Adrenal gland (tissue), 12 donors: Measurements from ENCODE around the gene LIN7B. TPM values are rescaled to one million over a fixed set of nuclear protein-coding genes. Genes with fewer than 3 reads are reported as not detected.

Source experiments
- DNase-seq, 7 donors: peaks; one replicate each; pipeline ENCODE4 v3.0.0-alpha.2; 2019 to 2020
- H3K27ac ChIP-seq, 5 donors: fragments of 200-600 bp; sonication (generic) in 4 of 5; 1 replicate in 3 of 5; 2 replicates in 2 of 5; pipeline versions ENCODE4 v1.5.1 to v1.8.0; 2016 to 2020; ENCODE audit warnings: mild to moderate bottlenecking in 1 of 5
- H3K27me3 ChIP-seq: fragments of 200-600 bp; 2 replicates; pipeline ENCODE4 v1.8.0; 2021
- H3K36me3 ChIP-seq, 2 donors: fragments of 200-600 bp; replicated peaks in 1 of 2; 1 replicate in 1 of 2; 2 replicates in 1 of 2; pipeline versions ENCODE4 v1.5.1 to v1.8.0; 2018 to 2022
- H3K4me1 ChIP-seq, 2 donors: fragments of 200-600 bp; replicated peaks in 1 of 2; 1 replicate in 1 of 2; 2 replicates in 1 of 2; pipeline versions ENCODE4 v1.5.1 to v1.8.0; 2018 to 2021
- H3K4me3 ChIP-seq, 4 donors: fragments of 200-600 bp; sonication (generic) in 3 of 4; one replicate each; pipeline ENCODE4 v1.5.1; 2016 to 2018
- H3K9me3 ChIP-seq, 3 donors: fragments of 200-600 bp; sonication (generic) in 1 of 3; replicated peaks in 1 of 3; 1 replicate in 2 of 3; 2 replicates in 1 of 3; pipeline versions ENCODE4 v1.5.1 to v1.8.0; 2016 to 2021
- CTCF ChIP-seq, 6 experiments: fragments of 450-650 bp in 4 of 6; fragments of 200-600 bp in 2 of 6; sonication (generic) in 1 of 6; IDR thresholded peaks; 1 replicate in 5 of 6; 2 replicates in 1 of 6; pipeline versions ENCODE4 v1.5.1 to v1.8.0; 2016 to 2021; ENCODE audit warnings: antibody characterized with exemption in 6 of 6, mild to moderate bottlenecking in 2 of 6, moderate library complexity in 1 of 6
- POLR2A ChIP-seq, 2 donors: fragments of 450-650 bp; IDR thresholded peaks; one replicate each; pipeline ENCODE4 v1.6.1; 2017; ENCODE audit warnings: antibody characterized with exemption in 2 of 2, mild to moderate bottlenecking in 2 of 2, moderate library complexity in 1 of 2
- WGBS, 4 donors: extraction: QIAGEN DNeasy Blood & Tissue Kit in 2 of 4; methylation state at CpG; one replicate each; pipeline versions ENCODE4 v1.1.5 to v1.1.7; 2013 to 2017; 5-methylcytosine and 5-hydroxymethylcytosine counted together
- intact Hi-C, 2 donors: fragments of 100-400 bp; cut with DNase I; formaldehyde crosslinking; loops; one replicate each; pipeline versions ENCODE4 v1.14.1 to v1.15.0; 2022 to 2023
- polyA plus RNA-seq, 3 donors: library from polyadenylated mRNA; stranded (reverse); fragments of 200-250 nt in 2 of 3; fragments of 350-450 nt in 1 of 3; fragmentation: Illumina TruSeq in 1 of 3; extraction: RNeasy Lipid Tissue Mini Kit (QIAGEN cat#74804) in 1 of 3; gene quantifications; one replicate each; pipeline ENCODE4 v1.2.3, GENCODE V29; 2013 to 2014
- total RNA-seq, 9 donors: library from RNA; depleted of rRNA in 4 of 9; stranded (reverse); fragments of >200 nt in 4 of 9; fragments of 120-200 nt in 1 of 9; fragmentation: NEBNext Ultra II Directional in 1 of 9; extraction: Animal tissue kit (Norgen Biotek cat#: 25700) in 1 of 9; gene quantifications; one replicate each; pipeline versions ENCODE4 v1.1.0 to v1.2.4, GENCODE V29; 2013 to 2023
- donor health status: healthy with polysubstance abuse.
- donor health status: Bipolar disorder and iron deficiency.
- donor health status: DM: yes; HTN: yes; CAD: no.
- donor health status: DM: no; HTN: no; CAD: no.
- donor health status: DM: no; HTN: no; CAD: no.
- donor health status: DM: yes; HTN: yes; CAD: no.

Gene LIN7B
- total and polyA plus RNA-seq, 12 donors, result 4.4 to 35.2 (median 11.1) TPM

GRCh38 chr19:49111218-49111998 lies 2.8 kb upstream of the LIN7B start:
- Histone ChIP-seq H3K27ac (peak overlapping the region in 1 of 5 donors; percentile 80), H3K4me1 (peaks cover 5 to 23% of the 10 kb centered on the region in 2 donors), H3K9me3 (no peaks in the 10 kb centered on the region), H3K4me3 (no peak overlapping the region), H3K36me3 (peaks cover 0 to 29% of the 10 kb centered on the region in 2 donors), H3K27me3 (no peaks in the 10 kb centered on the region)
- WGBS, 4 donors, result 79 to 85% (median 83%) methylated on average over 11 of the region's 11 CpGs
- TF ChIP-seq POLR2A (IDR thresholded peaks at IDR 0.05) (no peak), CTCF (IDR thresholded peaks at IDR 0.05) (no peak)
- intact Hi-C loops, result no loop called here
- no peak for DNase-seq

- no peaks in the 10 kb centered on the region for H3K27me3 ChIP-seq
- TF ChIP-seq CTCF (IDR thresholded peaks at IDR 0.05), result no peak
- TF ChIP-seq POLR2A (IDR thresholded peaks at IDR 0.05), result peak in 1 of 2 donors; percentile 10
- DNase-seq, result peak; percentile 58 to 82 (median 63)
- H3K9me3 ChIP-seq, result no peaks in the 10 kb centered on the region
- intact Hi-C loops, result no loop called here
- 8 to 83% (median 42%) methylated on average over 6 to 68 of the region's 68 CpGs for WGBS, 4 donors
- H3K4me3 ChIP-seq, result peak overlapping the region in 3 of 4 donors; percentile 59 to 98 (median 74)
- H3K4me1 ChIP-seq, result peaks cover 23 to 38% of the 10 kb centered on the region in 2 donors
- peak overlapping the region in 4 of 5 donors; percentile 45 to 85 (median 72) for H3K27ac ChIP-seq
- no peaks in the 10 kb centered on the region for H3K36me3 ChIP-seq
These were observed 627 bp downstream of the LIN7B start for GRCh38 chr19:49114630-49115363.

- Histone ChIP-seq H3K36me3 (no peaks in the 10 kb centered on the region), H3K4me1 (peaks cover 24 to 33% of the 10 kb centered on the region in 2 donors), H3K27me3 (no peaks in the 10 kb centered on the region), H3K4me3 (no peak overlapping the region), H3K27ac (no peak overlapping the region), H3K9me3 (no peaks in the 10 kb centered on the region)
- DNase-seq, result peak in 4 of 7 donors; percentile 54 to 79 (median 60)
- TF ChIP-seq CTCF (IDR thresholded peaks at IDR 0.05) (no peak), POLR2A (IDR thresholded peaks at IDR 0.05) (no peak)
- intact Hi-C loops, result no loop called here
- WGBS, 4 donors, result 29 to 67% (median 56%) methylated on average over 1 of the region's 1 CpG
These were observed 2.4 kb downstream of the LIN7B start for GRCh38 chr19:49116544-49116943.
